HCT116 (cell line): Measurements from ENCODE around the gene AQP1.

ENCODE experiments used
- POLR2AphosphoS5 ChIP-seq: IDR thresholded peaks from 2 replicates; pipeline ENCODE4 v1.6.1; 2011; ENCODE audit warnings: mild to moderate bottlenecking, low read depth, low read length, moderate library complexity
- SIN3A ChIP-seq: IDR thresholded peaks from 2 replicates; pipeline ENCODE4 v1.6.1; 2012; ENCODE audit warnings: low read depth
- TF ChIP-seq, protein P1 (sequence below), 3 experiments: fragments of 200-600 bp in 1 of 3; sonication (generic) in 1 of 3; IDR thresholded peaks in 2 of 3; conservative IDR thresholded peaks in 1 of 3; 2 replicates each; pipeline ENCODE4 v1.5.1; 2012 to 2017; ENCODE audit warnings: low read depth in 2 of 3, low read length in 2 of 3, antibody characterized with exemption in 1 of 3, borderline replicate concordance in 1 of 3, control low read depth in 1 of 3, mild to moderate bottlenecking in 1 of 3, mixed read lengths in 1 of 3, mixed run types in 1 of 3, moderate library complexity in 1 of 3; ENCODE audit not compliant: insufficient read depth in 1 of 3
- TF ChIP-seq, protein P2 (sequence below): IDR thresholded peaks from 2 replicates; pipeline ENCODE4 v1.6.1; 2012; ENCODE audit warnings: low read depth

- TF ChIP-seq, protein P1, sequence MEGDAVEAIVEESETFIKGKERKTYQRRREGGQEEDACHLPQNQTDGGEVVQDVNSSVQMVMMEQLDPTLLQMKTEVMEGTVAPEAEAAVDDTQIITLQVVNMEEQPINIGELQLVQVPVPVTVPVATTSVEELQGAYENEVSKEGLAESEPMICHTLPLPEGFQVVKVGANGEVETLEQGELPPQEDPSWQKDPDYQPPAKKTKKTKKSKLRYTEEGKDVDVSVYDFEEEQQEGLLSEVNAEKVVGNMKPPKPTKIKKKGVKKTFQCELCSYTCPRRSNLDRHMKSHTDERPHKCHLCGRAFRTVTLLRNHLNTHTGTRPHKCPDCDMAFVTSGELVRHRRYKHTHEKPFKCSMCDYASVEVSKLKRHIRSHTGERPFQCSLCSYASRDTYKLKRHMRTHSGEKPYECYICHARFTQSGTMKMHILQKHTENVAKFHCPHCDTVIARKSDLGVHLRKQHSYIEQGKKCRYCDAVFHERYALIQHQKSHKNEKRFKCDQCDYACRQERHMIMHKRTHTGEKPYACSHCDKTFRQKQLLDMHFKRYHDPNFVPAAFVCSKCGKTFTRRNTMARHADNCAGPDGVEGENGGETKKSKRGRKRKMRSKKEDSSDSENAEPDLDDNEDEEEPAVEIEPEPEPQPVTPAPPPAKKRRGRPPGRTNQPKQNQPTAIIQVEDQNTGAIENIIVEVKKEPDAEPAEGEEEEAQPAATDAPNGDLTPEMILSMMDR (IDR thresholded peaks at IDR 0.05 in 2 of 3, conservative IDR thresholded peaks at IDR 0.05 in 1 of 3; ENCODE audit: borderline replicate concordance in 1 of 3, insufficient read depth in 1 of 3, low read depth in 2 of 3, low read length in 2 of 3): no peak
- no peak for TF ChIP-seq POLR2AphosphoS5
- no peak for TF ChIP-seq SIN3A
- TF ChIP-seq, protein P2, sequence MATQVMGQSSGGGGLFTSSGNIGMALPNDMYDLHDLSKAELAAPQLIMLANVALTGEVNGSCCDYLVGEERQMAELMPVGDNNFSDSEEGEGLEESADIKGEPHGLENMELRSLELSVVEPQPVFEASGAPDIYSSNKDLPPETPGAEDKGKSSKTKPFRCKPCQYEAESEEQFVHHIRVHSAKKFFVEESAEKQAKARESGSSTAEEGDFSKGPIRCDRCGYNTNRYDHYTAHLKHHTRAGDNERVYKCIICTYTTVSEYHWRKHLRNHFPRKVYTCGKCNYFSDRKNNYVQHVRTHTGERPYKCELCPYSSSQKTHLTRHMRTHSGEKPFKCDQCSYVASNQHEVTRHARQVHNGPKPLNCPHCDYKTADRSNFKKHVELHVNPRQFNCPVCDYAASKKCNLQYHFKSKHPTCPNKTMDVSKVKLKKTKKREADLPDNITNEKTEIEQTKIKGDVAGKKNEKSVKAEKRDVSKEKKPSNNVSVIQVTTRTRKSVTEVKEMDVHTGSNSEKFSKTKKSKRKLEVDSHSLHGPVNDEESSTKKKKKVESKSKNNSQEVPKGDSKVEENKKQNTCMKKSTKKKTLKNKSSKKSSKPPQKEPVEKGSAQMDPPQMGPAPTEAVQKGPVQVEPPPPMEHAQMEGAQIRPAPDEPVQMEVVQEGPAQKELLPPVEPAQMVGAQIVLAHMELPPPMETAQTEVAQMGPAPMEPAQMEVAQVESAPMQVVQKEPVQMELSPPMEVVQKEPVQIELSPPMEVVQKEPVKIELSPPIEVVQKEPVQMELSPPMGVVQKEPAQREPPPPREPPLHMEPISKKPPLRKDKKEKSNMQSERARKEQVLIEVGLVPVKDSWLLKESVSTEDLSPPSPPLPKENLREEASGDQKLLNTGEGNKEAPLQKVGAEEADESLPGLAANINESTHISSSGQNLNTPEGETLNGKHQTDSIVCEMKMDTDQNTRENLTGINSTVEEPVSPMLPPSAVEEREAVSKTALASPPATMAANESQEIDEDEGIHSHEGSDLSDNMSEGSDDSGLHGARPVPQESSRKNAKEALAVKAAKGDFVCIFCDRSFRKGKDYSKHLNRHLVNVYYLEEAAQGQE: no peak
Observed at GRCh38 chr7:30920584-30921539, 9.2 kb downstream of the AQP1 start.
